ENCODE data around the gene PRRC2B.

Gene PRRC2B

GRCh38 chr9:131410044-131410491 lies 16.2 kb downstream of the PRRC2B start:
- no peak for DNase-seq

GRCh38 chr9:131411719-131412681 lies 18.1 kb downstream of the PRRC2B start:
- no peak for DNase-seq

GRCh38 chr9:131416509-131416908 lies 22.6 kb downstream of the PRRC2B start:
- DNase-seq = no peak

- no peak for DNase-seq
These were observed 23.6 kb downstream of the PRRC2B start for GRCh38 chr9:131417264-131418142.

- DNase-seq = no peak
These were observed 24.5 kb downstream of the PRRC2B start for GRCh38 chr9:131418143-131419025.

GRCh38 chr9:131419026-131419614 lies 25.2 kb downstream of the PRRC2B start:
- no peak for DNase-seq

- DNase-seq = no peak
These were observed 25.8 kb downstream of the PRRC2B start for GRCh38 chr9:131419716-131420115.

GRCh38 chr9:131420980-131421624 lies 27.2 kb downstream of the PRRC2B start:
- no peak for DNase-seq

- no peak for DNase-seq
These were observed 27.8 kb downstream of the PRRC2B start for GRCh38 chr9:131421691-131422090.

- DNase-seq = peak in 1 of 2 experiments; percentile 19
These were observed 28.4 kb downstream of the PRRC2B start for GRCh38 chr9:131422241-131422792.

- peak; percentile 19 to 44 for DNase-seq
These were observed 29.3 kb downstream of the PRRC2B start for GRCh38 chr9:131423171-131423581.

GRCh38 chr9:131426545-131426944 lies 32.7 kb downstream of the PRRC2B start:
- DNase-seq = no peak

GRCh38 chr9:131429121-131430012 lies 35.5 kb downstream of the PRRC2B start:
- no peak for DNase-seq

- no peak for DNase-seq
These were observed 38.2 kb downstream of the PRRC2B start for GRCh38 chr9:131432050-131432449.

- DNase-seq = no peak
These were observed 38.9 kb downstream of the PRRC2B start for GRCh38 chr9:131432597-131433301.

- DNase-seq = no peak
These were observed 39.5 kb downstream of the PRRC2B start for GRCh38 chr9:131433302-131433854.

GRCh38 chr9:131434673-131435072 lies 40.8 kb downstream of the PRRC2B start:
- no peak for DNase-seq

GRCh38 chr9:131436376-131436775 lies 42.5 kb downstream of the PRRC2B start:
- DNase-seq = no peak

GRCh38 chr9:131436865-131437271 lies 43.0 kb downstream of the PRRC2B start:
- DNase-seq = no peak
